ENCODE measurements around the gene WDR19.

- TF ChIP-seq TAF1 (IDR thresholded peaks at IDR 0.05; ENCODE audit: low read depth, low read length) = no peak
- no peak for TF ChIP-seq POLR2A (IDR thresholded peaks at IDR 0.05; ENCODE audit: low read depth, low read length)
- TF ChIP-seq POLR2AphosphoS5 (IDR thresholded peaks at IDR 0.05; ENCODE audit: low read depth, low read length) = no peak
- no peak for TF ChIP-seq SPI1 (IDR thresholded peaks at IDR 0.05; ENCODE audit: low read depth, low read length)
Measured at GRCh38 chr4:39291686-39292085, 109.4 kb downstream of the WDR19 start.
